ENCODE results near the gene MDM4. TPM values are rescaled to one million over a fixed set of nuclear protein-coding genes. Genes with fewer than 3 reads are reported as not detected.

Gene MDM4
- total RNA-seq, 1 donor from 2014 or later = 41.1 TPM

DNA sequence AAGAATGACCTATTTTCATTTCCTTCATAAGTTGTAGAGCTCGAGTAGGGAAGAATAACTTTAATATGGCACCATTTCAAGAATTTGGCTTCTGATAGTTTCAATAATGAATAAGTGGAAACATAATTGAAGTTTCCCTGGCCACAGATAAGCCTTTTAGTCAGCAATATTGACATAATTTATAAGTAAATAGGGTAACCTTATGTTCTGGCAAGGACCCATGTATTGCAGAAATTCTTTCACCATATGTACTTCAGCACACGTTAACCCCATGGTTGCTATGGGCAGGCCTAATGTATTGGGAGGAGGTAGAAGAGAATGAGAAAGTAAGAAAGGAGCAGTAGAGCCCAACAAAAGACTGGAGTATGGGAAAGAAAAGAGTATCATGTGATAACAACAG, 25.4 kb downstream of the MDM4 start:
- no peak overlapping the region for H3K27ac Mint-ChIP-seq (ENCODE audit: unreplicated experiment)
- FAIRE-seq (no peak), DNase-seq (ENCODE audit: low read depth) (no peak)
- no peak overlapping the region for H3K4me3 Mint-ChIP-seq (ENCODE audit: unreplicated experiment)
- peaks cover 55% of the 10 kb centered on the region for H3K36me3 ChIP-seq (ENCODE audit: insufficient read depth, low read length)
- no peaks in the 10 kb centered on the region for H3K79me2 ChIP-seq (ENCODE audit: insufficient read depth, low read length)
- H3K9me3 ChIP-seq (ENCODE audit: insufficient read depth, low read depth, low read length) = no peaks in the 10 kb centered on the region
- H3K9me3 Mint-ChIP-seq (ENCODE audit: unreplicated experiment) = no peaks in the 10 kb centered on the region
- H3K4me3 ChIP-seq (ENCODE audit: insufficient read depth, low read depth, low read length) = no peak overlapping the region
- peaks cover 10% of the 10 kb centered on the region for H3K4me1 Mint-ChIP-seq (ENCODE audit: low read depth, unreplicated experiment)
- H3K27me3 Mint-ChIP-seq (ENCODE audit: low read depth, unreplicated experiment) = no peaks in the 10 kb centered on the region
- peaks cover 38% of the 10 kb centered on the region for H4K20me1 ChIP-seq (ENCODE audit: insufficient read depth, low read length)
- no peaks in the 10 kb centered on the region for H3K27me3 ChIP-seq (ENCODE audit: insufficient read depth, low read length)
- no peak overlapping the region for H3K4me2 ChIP-seq (ENCODE audit: low read length)
- H2AFZ ChIP-seq (ENCODE audit: low read depth, low read length) = no peak overlapping the region
- peaks cover 22% of the 10 kb centered on the region for H3K36me3 Mint-ChIP-seq (ENCODE audit: low read depth, unreplicated experiment)
- no peak overlapping the region for H3K9ac ChIP-seq (ENCODE audit: low read length)
- H3K27ac ChIP-seq (ENCODE audit: low read depth, low read length) = no peak overlapping the region
- no peaks in the 10 kb centered on the region for H3K4me1 ChIP-seq (ENCODE audit: insufficient read depth, low read length)
- TF ChIP-seq EZH2 (IDR thresholded peaks at IDR 0.05; ENCODE audit: insufficient read depth, low read length) (no peak), CTCF (IDR thresholded peaks at IDR 0.05; ENCODE audit: insufficient read depth, low read depth, low read length) (no peak)

GRCh38 chr1:204544321-204544720, 28.1 kb downstream of the MDM4 start:
- no peaks in the 10 kb centered on the region for H3K4me1 ChIP-seq (ENCODE audit: insufficient read depth, low read length)
- DNase-seq (ENCODE audit: low read depth) (peak; percentile 58), FAIRE-seq (no peak)
- H3K27ac ChIP-seq (ENCODE audit: low read depth, low read length) = no peak overlapping the region
- H3K9me3 ChIP-seq (ENCODE audit: insufficient read depth, low read depth, low read length) = no peaks in the 10 kb centered on the region
- no peak overlapping the region for H3K27ac Mint-ChIP-seq (ENCODE audit: unreplicated experiment)
- H3K27me3 ChIP-seq (ENCODE audit: insufficient read depth, low read length) = no peaks in the 10 kb centered on the region
- no peak overlapping the region for H3K4me3 Mint-ChIP-seq (ENCODE audit: unreplicated experiment)
- no peaks in the 10 kb centered on the region for H3K79me2 ChIP-seq (ENCODE audit: insufficient read depth, low read length)
- peaks cover 64% of the 10 kb centered on the region for H3K36me3 ChIP-seq (ENCODE audit: insufficient read depth, low read length)
- no peak overlapping the region for H3K9ac ChIP-seq (ENCODE audit: low read length)
- H3K4me2 ChIP-seq (ENCODE audit: low read length) = no peak overlapping the region
- H3K9me3 Mint-ChIP-seq (ENCODE audit: unreplicated experiment) = no peaks in the 10 kb centered on the region
- no peaks in the 10 kb centered on the region for H3K27me3 Mint-ChIP-seq (ENCODE audit: low read depth, unreplicated experiment)
- no peak overlapping the region for H2AFZ ChIP-seq (ENCODE audit: low read depth, low read length)
- H3K4me3 ChIP-seq (ENCODE audit: insufficient read depth, low read depth, low read length) = no peak overlapping the region
- H3K36me3 Mint-ChIP-seq (ENCODE audit: low read depth, unreplicated experiment) = peaks cover 28% of the 10 kb centered on the region
- TF ChIP-seq EZH2 (IDR thresholded peaks at IDR 0.05; ENCODE audit: insufficient read depth, low read length) = no peak
- no peak for TF ChIP-seq CTCF (IDR thresholded peaks at IDR 0.05; ENCODE audit: insufficient read depth, low read depth, low read length)
- H3K4me1 Mint-ChIP-seq (ENCODE audit: low read depth, unreplicated experiment) = peaks cover 10% of the 10 kb centered on the region
- peaks cover 26% of the 10 kb centered on the region for H4K20me1 ChIP-seq (ENCODE audit: insufficient read depth, low read length)

- Histone ChIP-seq H3K4me2 (ENCODE audit: low read length) (no peak overlapping the region), H3K27me3 (ENCODE audit: insufficient read depth, low read length) (no peaks in the 10 kb centered on the region), H3K9ac (ENCODE audit: low read length) (no peak overlapping the region), H2AFZ (ENCODE audit: low read depth, low read length) (no peak overlapping the region), H3K27ac (ENCODE audit: low read depth, low read length) (no peak overlapping the region), H3K79me2 (ENCODE audit: insufficient read depth, low read length) (no peaks in the 10 kb centered on the region), H3K4me3 (ENCODE audit: insufficient read depth, low read depth, low read length) (no peak overlapping the region), H4K20me1 (ENCODE audit: insufficient read depth, low read length) (peaks cover 26% of the 10 kb centered on the region), H3K36me3 (ENCODE audit: insufficient read depth, low read length) (peaks cover 72% of the 10 kb centered on the region), H3K4me1 (ENCODE audit: insufficient read depth, low read length) (no peaks in the 10 kb centered on the region), H3K9me3 (ENCODE audit: insufficient read depth, low read depth, low read length) (no peaks in the 10 kb centered on the region)
- peaks cover 34% of the 10 kb centered on the region for H3K36me3 Mint-ChIP-seq (ENCODE audit: low read depth, unreplicated experiment)
- TF ChIP-seq EZH2 (IDR thresholded peaks at IDR 0.05; ENCODE audit: insufficient read depth, low read length) (no peak), CTCF (IDR thresholded peaks at IDR 0.05; ENCODE audit: insufficient read depth, low read depth, low read length) (no peak)
- H3K4me3 Mint-ChIP-seq (ENCODE audit: unreplicated experiment) = no peak overlapping the region
- H3K4me1 Mint-ChIP-seq (ENCODE audit: low read depth, unreplicated experiment) = peaks cover 10% of the 10 kb centered on the region
- FAIRE-seq (no peak), DNase-seq (ENCODE audit: low read depth) (no peak)
- H3K9me3 Mint-ChIP-seq (ENCODE audit: unreplicated experiment) = no peaks in the 10 kb centered on the region
- H3K27ac Mint-ChIP-seq (ENCODE audit: unreplicated experiment) = no peak overlapping the region
- no peaks in the 10 kb centered on the region for H3K27me3 Mint-ChIP-seq (ENCODE audit: low read depth, unreplicated experiment)
These were observed 29.0 kb downstream of the MDM4 start for GRCh38 chr1:204545202-204545601.
